Measurements from ENCODE around the gene CLDN22.

CLDN22 gene

DNA sequence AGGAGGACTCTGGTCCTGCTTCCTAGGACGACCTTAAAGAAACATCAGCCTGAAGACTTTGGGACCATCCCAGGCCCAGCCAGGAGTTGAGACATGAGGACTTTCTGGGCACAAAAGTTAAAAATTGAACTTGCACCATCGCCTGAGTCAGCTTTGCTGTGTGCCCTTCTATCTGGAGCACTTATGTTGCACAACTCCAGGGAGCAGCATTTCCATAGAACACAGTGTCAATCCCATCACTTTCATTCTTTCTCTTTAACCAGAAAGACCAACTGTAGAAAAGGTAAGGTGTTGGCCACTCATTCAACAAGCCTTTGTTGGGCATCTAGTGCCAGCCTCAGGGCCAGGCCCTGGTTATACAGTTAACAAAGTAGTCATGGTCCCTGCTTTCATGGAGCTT is 10.8 kb upstream of the CLDN22 start:
- no peak overlapping the region for H3K4me3 ChIP-seq (replicated peaks; ENCODE audit: insufficient read depth, low read length)
- no peaks in the 10 kb centered on the region for H3K27me3 ChIP-seq (ENCODE audit: insufficient read depth, poor library complexity, severe bottlenecking)
- no peak for DNase-seq (ENCODE audit: low read depth in 1 of 2, low spot score in 1 of 2)
- TF ChIP-seq POLR2AphosphoS5 (IDR thresholded peaks at IDR 0.05; ENCODE audit: low read depth): no peak
- TF ChIP-seq SPI1 (IDR thresholded peaks at IDR 0.05; ENCODE audit: borderline replicate concordance, low read depth): no peak
- TF ChIP-seq GABPA (IDR thresholded peaks at IDR 0.05; ENCODE audit: low read depth): no peak
- TF ChIP-seq, protein P1, sequence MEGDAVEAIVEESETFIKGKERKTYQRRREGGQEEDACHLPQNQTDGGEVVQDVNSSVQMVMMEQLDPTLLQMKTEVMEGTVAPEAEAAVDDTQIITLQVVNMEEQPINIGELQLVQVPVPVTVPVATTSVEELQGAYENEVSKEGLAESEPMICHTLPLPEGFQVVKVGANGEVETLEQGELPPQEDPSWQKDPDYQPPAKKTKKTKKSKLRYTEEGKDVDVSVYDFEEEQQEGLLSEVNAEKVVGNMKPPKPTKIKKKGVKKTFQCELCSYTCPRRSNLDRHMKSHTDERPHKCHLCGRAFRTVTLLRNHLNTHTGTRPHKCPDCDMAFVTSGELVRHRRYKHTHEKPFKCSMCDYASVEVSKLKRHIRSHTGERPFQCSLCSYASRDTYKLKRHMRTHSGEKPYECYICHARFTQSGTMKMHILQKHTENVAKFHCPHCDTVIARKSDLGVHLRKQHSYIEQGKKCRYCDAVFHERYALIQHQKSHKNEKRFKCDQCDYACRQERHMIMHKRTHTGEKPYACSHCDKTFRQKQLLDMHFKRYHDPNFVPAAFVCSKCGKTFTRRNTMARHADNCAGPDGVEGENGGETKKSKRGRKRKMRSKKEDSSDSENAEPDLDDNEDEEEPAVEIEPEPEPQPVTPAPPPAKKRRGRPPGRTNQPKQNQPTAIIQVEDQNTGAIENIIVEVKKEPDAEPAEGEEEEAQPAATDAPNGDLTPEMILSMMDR (IDR thresholded peaks at IDR 0.05; ENCODE audit: insufficient read depth, low read length): no peak
- TF ChIP-seq, protein P2, sequence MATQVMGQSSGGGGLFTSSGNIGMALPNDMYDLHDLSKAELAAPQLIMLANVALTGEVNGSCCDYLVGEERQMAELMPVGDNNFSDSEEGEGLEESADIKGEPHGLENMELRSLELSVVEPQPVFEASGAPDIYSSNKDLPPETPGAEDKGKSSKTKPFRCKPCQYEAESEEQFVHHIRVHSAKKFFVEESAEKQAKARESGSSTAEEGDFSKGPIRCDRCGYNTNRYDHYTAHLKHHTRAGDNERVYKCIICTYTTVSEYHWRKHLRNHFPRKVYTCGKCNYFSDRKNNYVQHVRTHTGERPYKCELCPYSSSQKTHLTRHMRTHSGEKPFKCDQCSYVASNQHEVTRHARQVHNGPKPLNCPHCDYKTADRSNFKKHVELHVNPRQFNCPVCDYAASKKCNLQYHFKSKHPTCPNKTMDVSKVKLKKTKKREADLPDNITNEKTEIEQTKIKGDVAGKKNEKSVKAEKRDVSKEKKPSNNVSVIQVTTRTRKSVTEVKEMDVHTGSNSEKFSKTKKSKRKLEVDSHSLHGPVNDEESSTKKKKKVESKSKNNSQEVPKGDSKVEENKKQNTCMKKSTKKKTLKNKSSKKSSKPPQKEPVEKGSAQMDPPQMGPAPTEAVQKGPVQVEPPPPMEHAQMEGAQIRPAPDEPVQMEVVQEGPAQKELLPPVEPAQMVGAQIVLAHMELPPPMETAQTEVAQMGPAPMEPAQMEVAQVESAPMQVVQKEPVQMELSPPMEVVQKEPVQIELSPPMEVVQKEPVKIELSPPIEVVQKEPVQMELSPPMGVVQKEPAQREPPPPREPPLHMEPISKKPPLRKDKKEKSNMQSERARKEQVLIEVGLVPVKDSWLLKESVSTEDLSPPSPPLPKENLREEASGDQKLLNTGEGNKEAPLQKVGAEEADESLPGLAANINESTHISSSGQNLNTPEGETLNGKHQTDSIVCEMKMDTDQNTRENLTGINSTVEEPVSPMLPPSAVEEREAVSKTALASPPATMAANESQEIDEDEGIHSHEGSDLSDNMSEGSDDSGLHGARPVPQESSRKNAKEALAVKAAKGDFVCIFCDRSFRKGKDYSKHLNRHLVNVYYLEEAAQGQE (IDR thresholded peaks at IDR 0.05; ENCODE audit: insufficient replicate concordance, low read depth): no peak
- H3K27ac ChIP-seq (replicated peaks): no peak overlapping the region

DNA sequence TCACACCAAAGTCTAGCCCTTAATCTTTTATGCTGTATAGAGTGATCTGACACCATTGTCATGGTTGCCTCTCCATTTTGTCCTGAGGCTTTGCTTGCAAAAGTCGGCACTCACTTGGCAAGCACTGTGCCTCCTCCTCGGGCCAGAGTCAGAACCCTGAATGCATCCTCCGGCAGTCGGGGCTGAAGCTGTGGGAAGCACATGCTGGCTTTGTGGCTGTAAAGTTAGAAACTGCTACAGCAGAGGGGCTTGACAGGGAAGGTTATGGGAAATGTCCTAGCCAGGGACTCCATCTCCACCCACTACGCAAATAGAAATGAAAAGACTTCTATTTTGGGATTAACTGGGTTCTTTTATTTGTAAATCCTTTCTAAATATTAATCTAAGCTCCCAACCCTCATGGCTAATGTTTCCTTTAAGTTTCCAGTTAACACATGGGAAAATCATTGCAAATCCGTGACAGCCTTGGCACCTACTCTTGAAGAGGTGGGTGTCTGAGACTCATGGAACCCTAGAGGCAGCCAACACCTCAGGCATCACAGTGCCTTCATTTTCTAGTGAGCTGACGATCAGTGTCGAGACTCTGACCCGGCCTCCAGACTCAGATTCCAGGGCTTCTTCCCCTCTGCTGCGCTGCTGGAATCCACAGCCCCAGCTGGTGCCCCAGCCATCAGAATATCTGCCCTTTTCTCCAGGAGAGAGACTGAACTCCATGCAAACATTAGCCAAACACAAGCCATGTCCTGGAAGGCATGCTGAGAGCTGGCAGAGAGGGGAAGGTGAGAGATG is 10.1 kb upstream of the CLDN22 start:
- no peak overlapping the region for H3K27ac ChIP-seq (replicated peaks)
- DNase-seq (ENCODE audit: low read depth in 1 of 2, low spot score in 1 of 2): no peak
- TF ChIP-seq, protein P1 (IDR thresholded peaks at IDR 0.05; ENCODE audit: insufficient read depth, low read length): no peak
- TF ChIP-seq POLR2AphosphoS5 (IDR thresholded peaks at IDR 0.05; ENCODE audit: low read depth) (no peak), GABPA (IDR thresholded peaks at IDR 0.05; ENCODE audit: low read depth) (no peak), SPI1 (IDR thresholded peaks at IDR 0.05; ENCODE audit: borderline replicate concordance, low read depth) (no peak)
- TF ChIP-seq, protein P2 (IDR thresholded peaks at IDR 0.05; ENCODE audit: insufficient replicate concordance, low read depth): no peak
- no peak overlapping the region for H3K4me3 ChIP-seq (replicated peaks; ENCODE audit: insufficient read depth, low read length)
- no peaks in the 10 kb centered on the region for H3K27me3 ChIP-seq (ENCODE audit: insufficient read depth, poor library complexity, severe bottlenecking)

DNA sequence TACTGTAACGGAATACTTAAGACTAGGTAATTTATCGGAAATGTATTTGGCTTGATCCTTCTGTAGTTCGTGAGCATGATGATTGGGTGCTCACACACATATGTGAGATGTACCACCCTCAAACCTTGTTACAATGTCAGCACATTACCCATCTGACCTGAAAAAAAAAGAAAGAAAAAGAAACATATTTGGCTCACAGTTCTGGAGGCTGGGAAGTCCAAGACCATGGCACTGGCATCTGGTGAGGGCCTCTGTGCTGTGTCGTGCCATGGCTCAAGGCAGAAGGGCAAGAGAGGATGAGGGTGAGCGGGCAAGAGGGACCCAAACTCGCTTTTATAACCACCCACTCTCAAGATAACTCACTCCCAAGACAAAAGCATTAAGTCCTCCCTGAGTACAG is 9.2 kb upstream of the CLDN22 start:
- no peak overlapping the region for H3K27ac ChIP-seq (replicated peaks)
- no peak for TF ChIP-seq SPI1 (IDR thresholded peaks at IDR 0.05; ENCODE audit: borderline replicate concordance, low read depth)
- no peak for TF ChIP-seq POLR2AphosphoS5 (IDR thresholded peaks at IDR 0.05; ENCODE audit: low read depth)
- no peak for TF ChIP-seq GABPA (IDR thresholded peaks at IDR 0.05; ENCODE audit: low read depth)
- TF ChIP-seq, protein P2 (IDR thresholded peaks at IDR 0.05; ENCODE audit: insufficient replicate concordance, low read depth): no peak
- TF ChIP-seq, protein P1 (IDR thresholded peaks at IDR 0.05; ENCODE audit: insufficient read depth, low read length): no peak
- H3K4me3 ChIP-seq (replicated peaks; ENCODE audit: insufficient read depth, low read length): no peak overlapping the region
- no peaks in the 10 kb centered on the region for H3K27me3 ChIP-seq (ENCODE audit: insufficient read depth, poor library complexity, severe bottlenecking)
- DNase-seq (ENCODE audit: low read depth in 1 of 2, low spot score in 1 of 2): no peak

Measured in HL-60 (cell line).